GM18526 (cell line): Measurements from ENCODE around the gene F11R.

Source experiments
- POLR2A ChIP-seq: IDR thresholded peaks from 3 replicates; pipeline ENCODE4 v1.6.1; 2011; ENCODE audit not compliant: insufficient read length; ENCODE audit errors: extremely low read depth

The F11R gene

DNA sequence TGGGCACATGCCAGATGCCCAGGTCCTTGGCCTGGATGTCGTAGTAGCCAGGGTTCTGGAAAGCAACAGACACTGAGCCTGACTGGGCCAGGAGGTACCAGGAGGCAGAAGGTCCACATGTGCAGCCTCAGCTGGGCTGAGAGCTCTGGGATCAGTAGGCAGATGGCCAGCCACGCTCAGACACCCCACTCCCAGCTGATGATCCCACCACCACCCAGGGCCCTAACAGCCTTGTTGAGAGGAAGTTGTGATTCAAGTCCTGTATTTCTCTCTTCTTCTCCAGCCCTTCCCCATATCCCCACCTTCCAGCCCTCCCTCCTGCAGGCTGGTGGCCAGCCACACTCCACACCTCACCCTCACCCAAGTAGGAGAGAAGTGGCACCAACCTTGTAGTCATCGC lies 70.3 kb downstream of the F11R start:
- TF ChIP-seq POLR2A = no peak

DNA sequence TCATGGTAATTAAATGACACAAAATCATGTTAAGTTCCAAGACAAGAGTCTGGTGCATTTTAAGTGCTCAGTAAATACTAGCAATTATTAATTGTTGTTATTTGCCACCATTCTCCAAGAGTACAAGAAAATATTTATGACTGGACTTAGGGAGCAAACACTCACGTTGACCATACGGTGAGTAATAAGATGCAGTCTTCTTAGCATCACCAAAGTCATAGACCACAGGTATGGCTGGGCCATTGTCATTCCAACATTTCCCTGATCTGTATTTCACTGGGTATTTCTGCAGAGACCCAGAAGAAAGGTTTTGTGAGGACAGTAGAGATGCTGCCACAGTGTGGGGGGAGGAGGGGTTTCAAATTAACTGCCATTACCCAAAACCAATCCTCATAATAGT lies 71.1 kb downstream of the F11R start:
- TF ChIP-seq POLR2A = no peak
